ENCODE measurements around the gene MRPL24. TPM values are rescaled to one million over a fixed set of nuclear protein-coding genes. Genes with fewer than 3 reads are reported as not detected.

Gene MRPL24
- total and polyA plus RNA-seq, 9 of the 15 experiments (the other 6 are each of a cell fraction or from before 2014, with no cell fraction given) = 74.3 to 267 (median 113) TPM

GRCh38 chr1:156692925-156693847 is 47.7 kb downstream of the MRPL24 start (continued):
- no peak for TF ChIP-seq NR1H2 (CRISPR knock-in tag; IDR thresholded peaks at IDR 0.05)
- no peak for TF ChIP-seq ZNF707 (CRISPR knock-in tag; conservative IDR thresholded peaks at IDR 0.05)
- peak; percentile 92 for TF ChIP-seq ZBTB7A (IDR thresholded peaks at IDR 0.05; ENCODE audit: borderline replicate concordance, control insufficient read depth, low read depth, low read length)
- peak; percentile 20 for TF ChIP-seq HMGN3 (IDR thresholded peaks at IDR 0.05; ENCODE audit: borderline replicate concordance, extremely low read depth, insufficient read length, low read depth, low read length)
- peak; percentile 82 for TF ChIP-seq PRDM10 (IDR thresholded peaks at IDR 0.05; ENCODE audit: partially characterized antibody)
- TF ChIP-seq NR0B1 (IDR thresholded peaks at IDR 0.05; ENCODE audit: partially characterized antibody) = no peak
- peak; percentile 85; the same call in 1 of the 2 replicates for TF ChIP-seq HDGF (IDR thresholded peaks at IDR 0.05)
- TF ChIP-seq AFF1 (IDR thresholded peaks at IDR 0.05; ENCODE audit: low read depth in 1 of 2, partially characterized antibody in 2 of 2) = peak; percentile 37 to 42
- no peak for TF ChIP-seq GTF2F1 (IDR thresholded peaks at IDR 0.05; ENCODE audit: low read depth, low read length)
- no peak for TF ChIP-seq FOXP4 (CRISPR knock-in tag; IDR thresholded peaks at IDR 0.05; ENCODE audit: borderline replicate concordance)
- TF ChIP-seq ZC3H8 (IDR thresholded peaks at IDR 0.05) = 0 out of 2 replicates have a peak, but pooled peaks have one; percentile 58
- TF ChIP-seq MTA1 (IDR thresholded peaks at IDR 0.05; ENCODE audit: borderline replicate concordance) = peak; percentile 78
- TF ChIP-seq CEBPG (CRISPR knock-in tag; IDR thresholded peaks at IDR 0.05) = no peak
- TF ChIP-seq CEBPG (tag; conservative IDR thresholded peaks at IDR 0.05 in 1 of 2, IDR thresholded peaks at IDR 0.05 in 1 of 2) = no peak
